ENCODE measurements around the gene UMAD1. TPM values are rescaled to one million over a fixed set of nuclear protein-coding genes. Genes with fewer than 3 reads are reported as not detected.

Gene UMAD1
- polyA plus RNA-seq, 1 donor: 19.2 TPM

- no peak for DNase-seq
These were observed 48.4 kb downstream of the UMAD1 start for GRCh38 chr7:7688956-7689355.

DNA sequence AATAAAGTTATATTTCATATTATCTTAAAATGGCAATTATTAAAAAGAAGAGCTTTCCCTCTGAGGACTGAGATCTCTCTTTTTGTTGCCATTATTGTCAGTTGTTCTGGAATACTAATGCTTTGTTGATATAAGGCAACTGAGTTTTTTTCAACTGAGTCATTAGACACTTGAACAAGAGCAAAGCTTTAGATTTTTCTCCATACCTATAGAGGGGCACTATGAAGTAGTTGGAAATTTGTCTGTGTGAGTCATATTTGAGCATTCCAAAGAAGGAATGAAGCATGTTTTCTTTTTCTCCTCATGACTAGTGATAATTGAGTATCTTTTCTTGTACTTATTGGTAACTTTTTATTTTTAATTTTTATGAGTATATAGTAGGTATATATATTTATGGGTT lies 53.3 kb downstream of the UMAD1 start:
- no peak for DNase-seq

GRCh38 chr7:7694542-7694941 lies 54.0 kb downstream of the UMAD1 start:
- DNase-seq: no peak

GRCh38 chr7:7695111-7695817 lies 54.7 kb downstream of the UMAD1 start:
- DNase-seq: no peak

GRCh38 chr7:7696458-7697119 lies 56.0 kb downstream of the UMAD1 start:
- no peak for DNase-seq

GRCh38 chr7:7698930-7699329 lies 58.4 kb downstream of the UMAD1 start:
- DNase-seq: no peak

DNA sequence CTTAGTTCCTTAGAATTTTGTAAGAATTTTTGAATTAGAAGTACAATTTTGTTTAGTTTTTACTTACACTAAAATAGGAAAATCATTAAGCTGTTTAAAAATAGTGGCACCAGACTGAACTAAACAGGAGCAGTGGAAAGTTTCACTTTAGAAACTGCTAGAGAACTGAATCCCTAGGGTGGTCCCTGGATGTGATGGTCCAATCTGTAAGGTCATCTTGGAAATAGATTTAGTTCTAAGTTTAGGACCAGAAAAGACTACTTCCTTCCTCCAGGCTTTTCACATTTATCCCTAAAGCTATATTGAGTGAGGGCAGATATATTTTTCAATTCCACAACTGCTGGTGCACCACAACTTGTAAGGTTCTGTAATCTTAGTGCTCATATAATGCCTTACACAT lies 58.8 kb downstream of the UMAD1 start:
- DNase-seq: no peak

GRCh38 chr7:7699970-7700369 lies 59.4 kb downstream of the UMAD1 start:
- DNase-seq: no peak

GRCh38 chr7:7701527-7701926 lies 61.0 kb downstream of the UMAD1 start:
- no peak for DNase-seq

GRCh38 chr7:7702826-7703225 lies 62.3 kb downstream of the UMAD1 start:
- DNase-seq: no peak

GRCh38 chr7:7703427-7703826 lies 62.9 kb downstream of the UMAD1 start:
- no peak for DNase-seq

DNA sequence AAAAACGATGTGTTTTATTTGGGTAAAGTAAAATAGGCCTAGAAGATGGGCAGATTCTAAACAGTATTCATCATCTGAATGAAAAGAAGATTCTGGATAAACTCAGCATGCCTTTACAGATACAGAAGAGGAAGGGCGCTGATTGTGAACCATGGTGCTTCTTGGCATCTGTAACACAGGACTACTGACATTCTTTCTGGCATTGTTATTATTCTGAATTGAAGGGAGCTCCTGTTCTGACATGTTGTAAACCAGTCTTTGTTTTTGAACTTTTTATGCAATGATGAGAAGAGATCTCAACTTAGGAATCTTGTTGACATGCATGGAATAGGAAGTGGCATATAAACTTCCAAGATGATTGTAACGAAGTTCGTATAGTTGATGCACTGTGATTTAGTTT lies 64.3 kb downstream of the UMAD1 start:
- DNase-seq: no peak

- no peak for DNase-seq
These were observed 64.8 kb downstream of the UMAD1 start for GRCh38 chr7:7705318-7705717.

DNA sequence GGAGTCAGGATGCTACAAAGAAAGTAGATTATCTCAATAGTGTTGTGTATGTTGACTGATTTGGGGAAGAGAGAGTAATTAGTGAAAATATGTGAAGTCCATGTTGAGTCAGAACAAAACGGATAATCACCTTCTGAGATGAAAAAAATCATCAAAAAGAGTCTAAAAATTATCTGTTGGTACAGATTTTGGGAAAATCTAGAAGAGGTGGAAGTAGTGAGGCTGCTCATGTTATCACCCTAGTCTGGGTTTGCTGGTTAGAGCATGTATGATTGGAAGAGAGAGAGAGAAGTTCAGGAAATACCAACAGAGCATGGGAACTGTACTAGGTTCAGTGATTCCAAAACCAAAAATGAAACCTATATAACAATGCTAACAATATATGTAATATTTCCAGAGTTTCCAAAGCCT lies 65.6 kb downstream of the UMAD1 start:
- DNase-seq: no peak

DNA sequence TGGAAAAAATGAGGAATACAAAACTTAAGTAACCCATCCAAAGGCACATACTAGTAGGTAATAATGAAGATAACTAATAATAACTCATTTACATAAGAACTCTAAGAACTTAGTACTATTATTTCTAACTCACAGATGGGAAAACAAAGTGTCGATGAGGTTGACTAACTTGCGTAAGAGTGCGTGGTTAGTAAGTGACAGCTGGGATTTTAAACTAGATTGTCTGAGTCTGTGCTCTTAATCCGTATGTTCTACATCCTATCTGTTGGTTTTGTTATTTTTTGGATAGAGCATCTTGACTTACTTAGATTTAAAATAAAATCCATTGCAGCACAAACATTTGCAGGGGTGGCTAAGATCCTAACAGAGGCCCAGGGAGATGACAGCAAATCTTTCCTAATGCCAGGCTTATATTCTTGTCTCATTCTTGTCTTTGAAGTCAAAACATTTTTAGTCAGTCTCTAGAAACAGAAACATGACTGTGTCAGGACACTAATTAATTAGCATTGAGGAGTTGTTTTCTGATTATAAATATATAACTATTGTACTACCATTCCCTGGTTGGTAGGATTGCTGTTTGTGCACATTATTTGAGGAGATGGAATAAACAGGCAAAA lies 66.1 kb downstream of the UMAD1 start:
- no peak for DNase-seq

DNA sequence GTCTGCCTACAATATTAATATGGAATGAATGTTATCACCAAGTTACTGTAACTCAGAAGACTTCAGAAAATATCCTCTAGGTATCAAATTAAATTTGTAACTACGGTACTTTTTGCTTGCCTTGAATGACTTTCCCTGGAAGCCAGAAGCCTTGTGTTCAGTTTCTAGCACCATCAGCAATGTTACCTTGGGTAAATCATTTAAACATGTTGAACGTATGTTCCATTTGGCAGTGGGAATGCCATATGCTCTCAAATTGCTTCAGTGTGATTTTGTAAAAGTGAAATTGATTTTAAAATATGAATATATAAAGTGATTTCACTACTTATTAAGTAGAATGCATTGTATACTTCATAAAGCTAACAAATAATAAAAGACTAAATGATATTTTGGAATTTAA lies 66.7 kb downstream of the UMAD1 start:
- no peak for DNase-seq

GRCh38 chr7:7707806-7708205 lies 67.3 kb downstream of the UMAD1 start:
- DNase-seq: no peak

GRCh38 chr7:7709291-7709690 lies 68.7 kb downstream of the UMAD1 start:
- no peak for DNase-seq

DNA sequence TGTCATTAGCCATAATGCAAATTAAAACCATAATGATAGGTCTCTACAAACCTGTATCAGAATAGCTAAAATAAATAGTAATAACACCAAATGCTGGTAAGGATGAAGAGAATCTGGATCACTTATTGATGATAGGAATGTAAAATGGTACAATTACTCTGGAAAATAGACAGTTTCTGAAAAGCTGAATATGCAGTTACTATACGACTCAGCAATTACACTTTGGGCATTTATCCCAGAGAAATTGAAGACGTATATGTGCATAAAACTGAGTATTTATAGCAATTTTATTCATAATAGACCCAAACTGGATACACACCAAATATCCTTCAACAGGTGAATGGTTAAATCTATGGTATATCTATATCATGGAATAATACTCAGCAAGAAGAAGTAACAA lies 69.9 kb downstream of the UMAD1 start:
- no peak for DNase-seq

DNA sequence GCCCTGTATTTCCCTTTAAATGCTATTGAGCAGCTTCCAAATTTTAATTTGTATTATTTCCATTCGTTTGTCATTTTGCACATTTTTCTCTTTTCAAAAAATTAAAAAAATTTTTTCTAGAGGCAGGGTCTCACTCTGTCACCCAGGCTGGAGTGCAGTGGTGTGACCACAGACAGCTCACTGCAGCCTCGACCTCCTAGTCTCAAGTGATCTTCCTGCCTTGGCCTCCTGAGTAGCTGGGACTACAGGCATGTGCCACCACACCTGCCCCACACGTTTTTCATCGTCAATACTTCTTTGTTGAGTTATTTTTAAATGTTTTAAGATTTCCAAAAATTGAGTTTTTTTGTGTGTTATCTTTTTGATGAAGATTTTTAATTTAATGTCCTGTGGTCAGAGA lies 73.2 kb downstream of the UMAD1 start:
- DNase-seq: no peak

DNA sequence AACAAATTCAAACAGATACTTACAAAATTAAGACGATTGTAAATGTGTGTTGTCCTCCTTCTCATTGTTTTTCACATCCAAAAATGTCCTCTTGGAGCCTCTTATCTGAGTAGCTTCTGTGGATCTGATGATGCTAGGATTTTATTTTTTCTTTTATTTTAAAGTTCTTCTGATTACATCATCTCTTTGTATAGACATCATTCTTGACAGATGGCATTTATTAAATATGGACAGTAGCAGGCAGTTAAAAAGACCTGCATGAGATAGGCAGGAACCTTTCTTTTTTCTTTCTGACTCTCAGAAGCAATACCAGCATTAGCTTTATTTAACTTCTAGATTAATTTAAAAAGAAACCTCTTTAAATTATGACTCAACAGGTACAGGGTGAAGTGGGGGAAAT lies 77.9 kb downstream of the UMAD1 start, which contains the start of gene RPA3:
TSS of gene RPA3 (minus strand) at position 116 of the 400 bp plus-strand sequence. CDS start 78,189 bp downstream, outside the sequence.
- no peak for DNase-seq

DNA sequence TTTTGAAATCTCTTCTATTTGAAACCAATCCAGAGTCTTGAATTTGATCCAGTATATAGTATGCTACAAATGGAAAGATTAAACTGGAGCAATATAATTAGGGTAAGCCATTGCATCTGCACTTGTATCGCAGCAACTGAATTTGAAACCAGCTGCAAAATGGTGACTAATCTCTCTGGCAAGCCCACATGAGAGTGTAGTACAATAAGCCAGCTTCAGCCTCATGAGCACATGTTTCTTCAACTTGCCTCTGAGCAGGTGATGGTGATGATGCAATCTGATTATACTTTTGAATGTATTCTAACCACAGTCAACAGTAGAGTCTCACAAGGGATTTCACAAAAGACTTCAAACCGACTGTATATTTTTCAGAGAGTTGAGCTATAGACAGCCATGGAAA lies 78.7 kb downstream of the UMAD1 start:
- no peak for DNase-seq

GRCh38 chr7:7720193-7720592 lies 79.6 kb downstream of the UMAD1 start:
- no peak for DNase-seq

Measured in left kidney (tissue), 2 donors.